Ascending aorta (tissue), 2 donors: ENCODE data around the gene SRRM2. TPM values are rescaled to one million over a fixed set of nuclear protein-coding genes. Genes with fewer than 3 reads are reported as not detected.

Experiments used
- DNase-seq, 2 donors: peaks; one replicate each; pipeline ENCODE4 v3.0.0-alpha.2; 2019; ENCODE audit warnings: low spot score in 2 of 2
- H3K27ac ChIP-seq, 2 donors: fragments of 200-600 bp; sonication (generic); one replicate each; pipeline ENCODE4 v1.5.1; 2016 to 2017; ENCODE audit warnings: mild to moderate bottlenecking in 1 of 2
- H3K27me3 ChIP-seq: fragments of 200-600 bp; sonication (generic); one replicate; pipeline ENCODE4 v1.5.1; 2017
- H3K36me3 ChIP-seq, 2 donors: fragments of 200-600 bp; sonication (generic); one replicate each; pipeline ENCODE4 v1.5.1; 2016
- H3K4me1 ChIP-seq, 2 donors: fragments of 200-600 bp; sonication (generic); one replicate each; pipeline ENCODE4 v1.5.1; 2016 to 2017; ENCODE audit warnings: mild to moderate bottlenecking in 1 of 2
- H3K4me3 ChIP-seq, 2 donors: fragments of 200-600 bp; sonication (generic); one replicate each; pipeline ENCODE4 v1.5.1; 2016 to 2017; ENCODE audit warnings: mild to moderate bottlenecking in 1 of 2
- H3K9me3 ChIP-seq, 2 donors: fragments of 200-600 bp; sonication (generic); one replicate each; pipeline ENCODE4 v1.5.1; 2016
- CTCF ChIP-seq, 3 experiments: fragments of 200-600 bp in 2 of 3; fragments of 450-650 bp in 1 of 3; sonication (generic) in 2 of 3; IDR thresholded peaks; one replicate each; pipeline ENCODE4 v1.5.1; 2016 to 2019; ENCODE audit warnings: antibody characterized with exemption in 3 of 3, mild to moderate bottlenecking in 1 of 3, moderate library complexity in 1 of 3
- intact Hi-C: fragments of 100-400 bp; cut with DNase I; formaldehyde crosslinking; loops from one replicate; pipeline ENCODE4 v1.15.1; 2023
- total RNA-seq: library from RNA; depleted of rRNA; stranded (reverse); fragments of >200 nt; gene quantifications from one replicate; pipeline ENCODE4 v1.1.0, GENCODE V29; 2016

The SRRM2 gene
- total RNA-seq, 1 donor from 2014 or later = 359 TPM

GRCh38 chr16:2728034-2728433 is 24.4 kb upstream of the SRRM2 start:
- H3K36me3 ChIP-seq = no peaks in the 10 kb centered on the region
- TF ChIP-seq CTCF (IDR thresholded peaks at IDR 0.05) = no peak
- no peak overlapping the region for H3K4me3 ChIP-seq
- H3K27ac ChIP-seq = no peak overlapping the region
- H3K27me3 ChIP-seq = no peaks in the 10 kb centered on the region
- DNase-seq = no peak
- H3K9me3 ChIP-seq = no peaks in the 10 kb centered on the region
- H3K4me1 ChIP-seq = no peaks in the 10 kb centered on the region
- intact Hi-C loops = no loop called here

GRCh38 chr16:2734844-2735515 is 17.5 kb upstream of the SRRM2 start:
- H3K4me1 ChIP-seq = no peaks in the 10 kb centered on the region
- H3K4me3 ChIP-seq = no peak overlapping the region
- H3K9me3 ChIP-seq = no peaks in the 10 kb centered on the region
- no peak for DNase-seq
- H3K27ac ChIP-seq = no peak overlapping the region
- H3K36me3 ChIP-seq = no peaks in the 10 kb centered on the region
- no peak for TF ChIP-seq CTCF (IDR thresholded peaks at IDR 0.05)
- no peaks in the 10 kb centered on the region for H3K27me3 ChIP-seq
- intact Hi-C loops = no loop called here

- no peak overlapping the region for H3K27ac ChIP-seq
- H3K9me3 ChIP-seq = no peaks in the 10 kb centered on the region
- no peak overlapping the region for H3K4me3 ChIP-seq
- no peaks in the 10 kb centered on the region for H3K4me1 ChIP-seq
- TF ChIP-seq CTCF (IDR thresholded peaks at IDR 0.05) = no peak
- H3K27me3 ChIP-seq = no peaks in the 10 kb centered on the region
- H3K36me3 ChIP-seq = no peaks in the 10 kb centered on the region
- no peak for DNase-seq
- intact Hi-C loops = no loop called here
Observed at GRCh38 chr16:2736476-2737237, 15.8 kb upstream of the SRRM2 start.

GRCh38 chr16:2737238-2737605 is 15.2 kb upstream of the SRRM2 start:
- Histone ChIP-seq H3K9me3 (no peaks in the 10 kb centered on the region), H3K27me3 (no peaks in the 10 kb centered on the region), H3K4me1 (no peaks in the 10 kb centered on the region), H3K36me3 (no peaks in the 10 kb centered on the region), H3K4me3 (no peak overlapping the region), H3K27ac (no peak overlapping the region)
- TF ChIP-seq CTCF (IDR thresholded peaks at IDR 0.05) = no peak
- intact Hi-C loops = no loop called here
- DNase-seq = no peak

GRCh38 chr16:2737895-2738418 is 14.5 kb upstream of the SRRM2 start:
- no peak for TF ChIP-seq CTCF (IDR thresholded peaks at IDR 0.05)
- Histone ChIP-seq H3K9me3 (no peaks in the 10 kb centered on the region), H3K27ac (no peak overlapping the region), H3K27me3 (no peaks in the 10 kb centered on the region), H3K4me3 (no peak overlapping the region), H3K36me3 (no peaks in the 10 kb centered on the region), H3K4me1 (no peaks in the 10 kb centered on the region)
- intact Hi-C loops = no loop called here
- no peak for DNase-seq
